ENCODE measurements around the gene FAM222A.
A peak's percentile ranks its signal among the peaks of the same experiment; 100 is the strongest.

FAM222A gene

DNA sequence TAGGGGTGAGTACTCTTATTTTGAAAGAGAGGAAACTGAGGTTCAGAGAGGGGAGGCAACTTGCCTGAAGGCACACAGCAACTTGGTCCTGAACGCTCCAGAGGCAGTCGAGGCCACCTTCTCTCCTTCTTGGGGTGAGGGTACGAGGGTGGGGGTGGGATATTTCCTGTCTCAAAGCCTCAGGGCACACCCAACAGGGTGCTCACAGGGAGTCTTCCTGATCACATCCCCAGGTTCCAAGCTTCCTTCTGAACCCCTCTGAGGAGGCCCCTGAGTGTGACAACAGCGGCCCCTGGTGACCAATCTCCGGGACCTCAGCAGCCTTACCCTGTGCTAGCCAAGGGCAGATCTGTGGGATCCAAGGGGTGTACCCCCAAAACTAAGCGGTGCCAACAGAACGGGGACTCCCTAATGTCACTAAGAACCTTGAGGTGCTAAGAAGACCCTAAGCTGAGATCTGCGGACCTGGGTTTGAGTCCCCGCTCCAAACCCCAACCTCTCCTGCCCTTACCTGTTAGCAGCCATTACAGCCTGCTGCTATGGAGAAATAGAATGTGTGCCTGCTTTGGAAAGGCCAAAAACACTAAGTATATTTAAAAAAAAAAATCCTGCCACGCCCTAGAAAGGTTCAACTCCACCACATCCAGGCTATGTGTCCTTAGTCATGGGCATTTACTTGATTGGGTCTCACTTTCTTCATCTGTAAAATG, 61.7 kb downstream of the FAM222A start:
- Histone ChIP-seq H4K91ac (ENCODE audit: low read depth, low read length, poor library complexity) (no peak overlapping the region), H3K4me3 (ENCODE audit: low read length in 2 of 2) (no peak overlapping the region), H3K27me3 (ENCODE audit: control insufficient read depth in 3 of 3, insufficient read depth in 3 of 3, low read depth in 1 of 3, low read length in 3 of 3) (no peaks in the 10 kb centered on the region), H2AFZ (ENCODE audit: low read length) (no peak overlapping the region), H3K4me1 (ENCODE audit: control insufficient read depth in 2 of 2, insufficient read depth in 1 of 2, low read depth in 1 of 2, low read length in 2 of 2) (peaks cover 4 to 17% of the 10 kb centered on the region in 2 donors), H3K14ac (ENCODE audit: low read length) (no peak overlapping the region), H2BK15ac (ENCODE audit: low read length) (peak overlapping the region; percentile 49), H3K4me2 (ENCODE audit: insufficient read depth, low read length, poor library complexity, severe bottlenecking) (no peak overlapping the region), H3K4ac (ENCODE audit: low read length) (no peak overlapping the region), H4K8ac (ENCODE audit: low read depth, low read length) (no peak overlapping the region), H2AK5ac (ENCODE audit: low read depth, low read length) (no peak overlapping the region), H3K9ac (ENCODE audit: low read depth, low read length, poor library complexity) (no peak overlapping the region), H2BK5ac (ENCODE audit: low read length) (no peak overlapping the region), H2BK12ac (ENCODE audit: low read length) (no peak overlapping the region), H3K23ac (ENCODE audit: low read depth, low read length, poor library complexity) (no peak overlapping the region), H3K9me3 (replicated peaks in 1 of 2; ENCODE audit: control insufficient read depth in 2 of 2, insufficient read depth in 1 of 2, low read depth in 1 of 2, low read length in 2 of 2) (peaks cover 4 to 11% of the 10 kb centered on the region in 2 donors), H3K27ac (replicated peaks; ENCODE audit: low read length) (no peak overlapping the region), H3K18ac (ENCODE audit: low read length) (no peak overlapping the region), H3K36me3 (replicated peaks in 1 of 2; ENCODE audit: control insufficient read depth in 2 of 2, insufficient read depth in 2 of 2, low read length in 2 of 2) (no peaks in the 10 kb centered on the region), H2BK120ac (ENCODE audit: low read depth, low read length) (no peak overlapping the region), H3K79me1 (ENCODE audit: low read depth, low read length) (no peaks in the 10 kb centered on the region)
- WGBS, 2 donors (ENCODE audit: extremely low coverage in 2 of 2, insufficient read length in 2 of 2, insufficient replicate concordance in 1 of 2): no CpG with 5 or more reads among the region's 10 CpGs
- peak; percentile 70 for DNase-seq (ENCODE audit: low spot score)

DNA sequence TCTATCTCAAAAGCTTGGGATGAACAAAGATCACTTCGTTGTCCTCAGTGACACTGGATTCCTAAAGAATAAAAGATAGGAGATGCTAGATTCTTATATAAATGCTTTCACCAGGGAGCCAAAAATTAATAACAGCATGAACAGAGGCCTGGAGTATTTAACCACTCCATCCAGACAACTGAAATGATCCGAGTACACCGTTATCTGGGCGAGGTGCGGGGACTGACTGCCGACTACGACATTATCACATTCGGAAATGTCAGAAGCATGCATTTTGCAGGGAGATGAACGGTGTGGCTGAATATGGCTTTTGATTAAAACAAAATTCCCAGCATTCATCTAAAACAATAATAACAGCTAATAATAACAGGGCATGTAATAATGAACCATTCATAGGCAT, 63.0 kb downstream of the FAM222A start:
- Histone ChIP-seq H3K4ac (ENCODE audit: low read length) (no peak overlapping the region), H3K4me1 (ENCODE audit: control insufficient read depth in 2 of 2, insufficient read depth in 1 of 2, low read depth in 1 of 2, low read length in 2 of 2) (peaks cover 2 to 17% of the 10 kb centered on the region in 2 donors), H2BK5ac (ENCODE audit: low read length) (no peak overlapping the region), H3K36me3 (replicated peaks in 1 of 2; ENCODE audit: control insufficient read depth in 2 of 2, insufficient read depth in 2 of 2, low read length in 2 of 2) (no peaks in the 10 kb centered on the region), H3K23ac (ENCODE audit: low read depth, low read length, poor library complexity) (no peak overlapping the region), H2BK15ac (ENCODE audit: low read length) (no peak overlapping the region), H3K9me3 (replicated peaks in 1 of 2; ENCODE audit: control insufficient read depth in 2 of 2, insufficient read depth in 1 of 2, low read depth in 1 of 2, low read length in 2 of 2) (peaks cover 4 to 11% of the 10 kb centered on the region in 2 donors), H4K8ac (ENCODE audit: low read depth, low read length) (no peak overlapping the region), H3K18ac (ENCODE audit: low read length) (no peak overlapping the region), H3K4me2 (ENCODE audit: insufficient read depth, low read length, poor library complexity, severe bottlenecking) (no peak overlapping the region), H2BK120ac (ENCODE audit: low read depth, low read length) (no peak overlapping the region), H2BK12ac (ENCODE audit: low read length) (no peak overlapping the region), H3K79me1 (ENCODE audit: low read depth, low read length) (no peaks in the 10 kb centered on the region), H3K27me3 (ENCODE audit: control insufficient read depth in 3 of 3, insufficient read depth in 3 of 3, low read depth in 1 of 3, low read length in 3 of 3) (no peaks in the 10 kb centered on the region), H3K14ac (ENCODE audit: low read length) (no peak overlapping the region), H3K27ac (replicated peaks; ENCODE audit: low read length) (no peak overlapping the region), H3K9ac (ENCODE audit: low read depth, low read length, poor library complexity) (no peak overlapping the region), H2AK5ac (ENCODE audit: low read depth, low read length) (no peak overlapping the region), H3K4me3 (ENCODE audit: low read length in 2 of 2) (no peak overlapping the region), H2AFZ (ENCODE audit: low read length) (no peak overlapping the region), H4K91ac (ENCODE audit: low read depth, low read length, poor library complexity) (no peak overlapping the region)
- no peak for DNase-seq (ENCODE audit: low spot score)
- no CpG with 5 or more reads among the region's 9 CpGs for WGBS, 2 donors (ENCODE audit: extremely low coverage in 2 of 2, insufficient read length in 2 of 2, insufficient replicate concordance in 1 of 2)

DNA sequence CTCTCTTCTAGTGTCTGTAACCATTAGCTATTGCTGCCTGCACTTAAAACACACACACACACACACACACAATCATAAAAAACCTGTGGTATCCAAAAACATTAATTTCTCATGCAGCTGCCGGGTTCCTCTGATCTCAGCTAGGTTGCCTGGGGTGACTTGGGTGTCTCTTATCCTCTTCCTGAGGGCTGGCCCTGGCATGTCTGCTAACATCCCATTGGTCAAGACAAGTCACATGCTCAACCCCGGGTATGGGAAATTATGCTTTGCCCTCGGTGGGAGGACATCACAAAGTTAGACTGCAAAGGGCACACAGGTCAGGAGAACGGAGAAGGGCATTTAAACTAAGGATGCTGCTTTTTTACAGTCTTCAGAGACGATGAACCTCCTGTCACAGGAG, 63.9 kb downstream of the FAM222A start:
- Histone ChIP-seq H3K14ac (ENCODE audit: low read length) (no peak overlapping the region), H3K23ac (ENCODE audit: low read depth, low read length, poor library complexity) (no peak overlapping the region), H3K18ac (ENCODE audit: low read length) (no peak overlapping the region), H2BK5ac (ENCODE audit: low read length) (no peak overlapping the region), H3K4me3 (ENCODE audit: low read length in 2 of 2) (peak overlapping the region in 1 of 2 donors; percentile 28), H2BK15ac (ENCODE audit: low read length) (no peak overlapping the region), H3K9ac (ENCODE audit: low read depth, low read length, poor library complexity) (no peak overlapping the region), H3K4me2 (ENCODE audit: insufficient read depth, low read length, poor library complexity, severe bottlenecking) (no peak overlapping the region), H4K91ac (ENCODE audit: low read depth, low read length, poor library complexity) (no peak overlapping the region), H3K4ac (ENCODE audit: low read length) (no peak overlapping the region), H2AK5ac (ENCODE audit: low read depth, low read length) (no peak overlapping the region), H3K9me3 (replicated peaks in 1 of 2; ENCODE audit: control insufficient read depth in 2 of 2, insufficient read depth in 1 of 2, low read depth in 1 of 2, low read length in 2 of 2) (peaks cover 4 to 11% of the 10 kb centered on the region in 2 donors), H4K8ac (ENCODE audit: low read depth, low read length) (no peak overlapping the region), H3K27me3 (ENCODE audit: control insufficient read depth in 3 of 3, insufficient read depth in 3 of 3, low read depth in 1 of 3, low read length in 3 of 3) (no peaks in the 10 kb centered on the region), H2BK120ac (ENCODE audit: low read depth, low read length) (no peak overlapping the region), H3K27ac (replicated peaks; ENCODE audit: low read length) (no peak overlapping the region), H2AFZ (ENCODE audit: low read length) (peak overlapping the region; percentile 69), H3K36me3 (replicated peaks in 1 of 2; ENCODE audit: control insufficient read depth in 2 of 2, insufficient read depth in 2 of 2, low read length in 2 of 2) (no peaks in the 10 kb centered on the region), H3K79me1 (ENCODE audit: low read depth, low read length) (peaks cover 3% of the 10 kb centered on the region), H3K4me1 (ENCODE audit: control insufficient read depth in 2 of 2, insufficient read depth in 1 of 2, low read depth in 1 of 2, low read length in 2 of 2) (peaks cover 2 to 17% of the 10 kb centered on the region in 2 donors), H2BK12ac (ENCODE audit: low read length) (no peak overlapping the region)
- WGBS, 2 donors (ENCODE audit: extremely low coverage in 2 of 2, insufficient read length in 2 of 2, insufficient replicate concordance in 1 of 2): no CpG with 5 or more reads among the region's 5 CpGs
- no peak for DNase-seq (ENCODE audit: low spot score)

DNA sequence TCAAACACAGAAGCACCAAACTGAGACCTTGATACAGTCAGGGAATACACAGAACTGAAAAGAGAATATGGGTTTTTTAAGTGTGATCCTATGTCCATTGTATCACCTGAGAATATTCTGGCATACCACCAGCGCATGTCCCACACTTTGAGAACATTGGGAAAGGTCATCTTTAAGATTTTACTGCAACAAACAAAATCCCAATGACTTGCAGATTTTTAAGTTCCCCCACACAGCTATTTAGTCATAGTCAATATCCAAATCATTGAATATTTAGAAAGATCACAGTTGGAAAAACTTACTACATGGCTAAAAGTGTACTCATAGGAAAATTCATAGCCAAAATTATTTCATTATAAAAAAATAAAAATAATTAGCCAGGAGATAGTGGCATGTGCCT, 65.1 kb downstream of the FAM222A start:
- no peak overlapping the region for H3K9ac ChIP-seq (ENCODE audit: low read depth, low read length, poor library complexity)
- no peak overlapping the region for H4K91ac ChIP-seq (ENCODE audit: low read depth, low read length, poor library complexity)
- no peak overlapping the region for H2AFZ ChIP-seq (ENCODE audit: low read length)
- H3K27me3 ChIP-seq (ENCODE audit: control insufficient read depth in 3 of 3, insufficient read depth in 3 of 3, low read depth in 1 of 3, low read length in 3 of 3): no peaks in the 10 kb centered on the region
- peaks cover 4 to 11% of the 10 kb centered on the region in 2 donors for H3K9me3 ChIP-seq (replicated peaks in 1 of 2; ENCODE audit: control insufficient read depth in 2 of 2, insufficient read depth in 1 of 2, low read depth in 1 of 2, low read length in 2 of 2)
- H3K14ac ChIP-seq (ENCODE audit: low read length): no peak overlapping the region
- no peaks in the 10 kb centered on the region for H3K36me3 ChIP-seq (replicated peaks in 1 of 2; ENCODE audit: control insufficient read depth in 2 of 2, insufficient read depth in 2 of 2, low read length in 2 of 2)
- no peak overlapping the region for H3K23ac ChIP-seq (ENCODE audit: low read depth, low read length, poor library complexity)
- no peak overlapping the region for H2AK5ac ChIP-seq (ENCODE audit: low read depth, low read length)
- H2BK120ac ChIP-seq (ENCODE audit: low read depth, low read length): no peak overlapping the region
- no peak overlapping the region for H3K27ac ChIP-seq (replicated peaks; ENCODE audit: low read length)
- no peak overlapping the region for H3K18ac ChIP-seq (ENCODE audit: low read length)
- H2BK15ac ChIP-seq (ENCODE audit: low read length): no peak overlapping the region
- WGBS, 2 donors (ENCODE audit: extremely low coverage in 2 of 2, insufficient read length in 2 of 2, insufficient replicate concordance in 1 of 2): no CpG with 5 or more reads among the region's 1 CpG
- peaks cover 3% of the 10 kb centered on the region for H3K79me1 ChIP-seq (ENCODE audit: low read depth, low read length)
- H3K4me1 ChIP-seq (ENCODE audit: control insufficient read depth in 2 of 2, insufficient read depth in 1 of 2, low read depth in 1 of 2, low read length in 2 of 2): peaks cover under 1 to 17% of the 10 kb centered on the region in 2 donors
- H3K4me3 ChIP-seq (ENCODE audit: low read length in 2 of 2): no peak overlapping the region
- no peak overlapping the region for H3K4me2 ChIP-seq (ENCODE audit: insufficient read depth, low read length, poor library complexity, severe bottlenecking)
- DNase-seq (ENCODE audit: low spot score): no peak
- H4K8ac ChIP-seq (ENCODE audit: low read depth, low read length): no peak overlapping the region
- no peak overlapping the region for H2BK12ac ChIP-seq (ENCODE audit: low read length)
- no peak overlapping the region for H2BK5ac ChIP-seq (ENCODE audit: low read length)
- no peak overlapping the region for H3K4ac ChIP-seq (ENCODE audit: low read length)
